ENCODE measurements around the gene FGF4. TPM values are rescaled to one million over a fixed set of nuclear protein-coding genes. Genes with fewer than 3 reads are reported as not detected.

Gene FGF4
- total RNA-seq, 1 donor, result not detected

GRCh38 chr11:69801513-69802335 lies 26.6 kb upstream of the FGF4 start:
- no peak for DNase-seq (ENCODE audit: low read depth)
- no peak overlapping the region for H3K4me3 ChIP-seq (ENCODE audit: low read depth, low read length)
- TF ChIP-seq CTCF (IDR thresholded peaks at IDR 0.05; ENCODE audit: insufficient read depth, low read length), result peak; percentile 76

GRCh38 chr11:69800278-69800677 lies 25.1 kb upstream of the FGF4 start:
- TF ChIP-seq CTCF (IDR thresholded peaks at IDR 0.05; ENCODE audit: insufficient read depth, low read length), result no peak
- no peak overlapping the region for H3K4me3 ChIP-seq (ENCODE audit: low read depth, low read length)
- DNase-seq (ENCODE audit: low read depth), result no peak

- no peak for TF ChIP-seq CTCF (IDR thresholded peaks at IDR 0.05; ENCODE audit: insufficient read depth, low read length)
- peak; percentile 9 for DNase-seq (ENCODE audit: low read depth)
Measured at GRCh38 chr11:69799582-69799981, 24.4 kb upstream of the FGF4 start.

GRCh38 chr11:69799097-69799496 lies 24.0 kb upstream of the FGF4 start:
- no peak for TF ChIP-seq CTCF (IDR thresholded peaks at IDR 0.05; ENCODE audit: insufficient read depth, low read length)
- H3K4me3 ChIP-seq (ENCODE audit: low read depth, low read length), result no peak overlapping the region
- DNase-seq (ENCODE audit: low read depth), result no peak

More at GRCh38 chr11:69799582-69799981, 24.4 kb upstream of the FGF4 start:
- H3K4me3 ChIP-seq (ENCODE audit: low read depth, low read length), result no peak overlapping the region

GRCh38 chr11:69797737-69798528 lies 22.8 kb upstream of the FGF4 start:
- H3K4me3 ChIP-seq (ENCODE audit: low read depth, low read length), result no peak overlapping the region
- no peak for DNase-seq (ENCODE audit: low read depth)
- TF ChIP-seq CTCF (IDR thresholded peaks at IDR 0.05; ENCODE audit: insufficient read depth, low read length), result no peak

- no peak for TF ChIP-seq CTCF (IDR thresholded peaks at IDR 0.05; ENCODE audit: insufficient read depth, low read length)
- no peak overlapping the region for H3K4me3 ChIP-seq (ENCODE audit: low read depth, low read length)
- DNase-seq (ENCODE audit: low read depth), result no peak
Measured at GRCh38 chr11:69797156-69797555, 22.0 kb upstream of the FGF4 start.

Measured in fibroblast of the aortic adventitia (primary cell).